AG09309 (cell line): ENCODE data around the gene PCDH15.

Experiments
- DNase-seq: peaks from one replicate; pipeline ENCODE4 v3.0.0-alpha.2; 2010; ENCODE audit warnings: low read depth
- H3K4me3 ChIP-seq: 2 replicates; pipeline ENCODE4 v1.5.1; 2011; ENCODE audit warnings: mild to moderate bottlenecking, low read depth, low read length, moderate library complexity; ENCODE audit not compliant: control insufficient read depth
- CTCF ChIP-seq: IDR thresholded peaks from 2 replicates; pipeline ENCODE4 v1.5.1; 2011; ENCODE audit warnings: mild to moderate bottlenecking, low read depth, low read length, inconsistent platforms; ENCODE audit not compliant: insufficient read depth, control insufficient read depth; ENCODE audit errors: missing control alignments

The PCDH15 gene

GRCh38 chr10:54769051-54769450 is 32.0 kb downstream of the PCDH15 start:
- TF ChIP-seq CTCF, result no peak
- no peak for DNase-seq

GRCh38 chr10:54758791-54759190 is 42.2 kb downstream of the PCDH15 start:
- no peak for DNase-seq
- TF ChIP-seq CTCF, result no peak
- no peak overlapping the region for H3K4me3 ChIP-seq

More at GRCh38 chr10:54769051-54769450, 32.0 kb downstream of the PCDH15 start:
- H3K4me3 ChIP-seq, result no peak overlapping the region

GRCh38 chr10:54749623-54750022 is 51.4 kb downstream of the PCDH15 start:
- no peak for TF ChIP-seq CTCF
- no peak overlapping the region for H3K4me3 ChIP-seq
- no peak for DNase-seq

GRCh38 chr10:54745436-54745835 is 55.6 kb downstream of the PCDH15 start:
- TF ChIP-seq CTCF, result no peak

GRCh38 chr10:54742416-54742815 is 58.6 kb downstream of the PCDH15 start:
- no peak for DNase-seq
- no peak overlapping the region for H3K4me3 ChIP-seq
- no peak for TF ChIP-seq CTCF

More at GRCh38 chr10:54745436-54745835, 55.6 kb downstream of the PCDH15 start:
- no peak for DNase-seq
- H3K4me3 ChIP-seq, result no peak overlapping the region

- no peak overlapping the region for H3K4me3 ChIP-seq
- no peak for TF ChIP-seq CTCF
- DNase-seq, result no peak
Observed at GRCh38 chr10:54728511-54728910, 72.5 kb downstream of the PCDH15 start.

GRCh38 chr10:54722075-54722474 is 79.0 kb downstream of the PCDH15 start:
- H3K4me3 ChIP-seq, result no peak overlapping the region
- no peak for TF ChIP-seq CTCF
- DNase-seq, result no peak
